ENCODE results near the gene ACTC1.

DNA sequence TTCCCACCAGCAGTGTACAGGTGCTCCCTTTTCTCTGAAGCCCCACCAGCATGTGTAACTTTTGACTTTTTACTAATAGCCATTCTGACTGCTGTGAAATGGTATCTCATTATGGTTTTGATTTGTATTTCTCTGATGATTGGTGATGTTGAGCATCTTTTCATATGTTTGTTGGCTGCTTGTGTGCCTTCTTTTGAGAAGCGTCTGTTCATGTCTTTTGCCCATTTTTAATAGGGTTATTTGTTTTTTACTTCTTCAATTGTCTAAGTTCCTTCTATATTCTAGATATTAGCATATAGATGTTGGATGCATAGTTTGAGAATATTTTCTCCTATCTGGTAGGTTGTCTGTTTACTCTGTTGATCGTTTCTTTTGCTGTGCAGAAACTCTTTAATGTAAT lies 14.6 kb downstream of the ACTC1 start:
- no peak for TF ChIP-seq EZH2 (IDR thresholded peaks at IDR 0.05; ENCODE audit: low read length, unreplicated experiment)
- TF ChIP-seq, protein P1, sequence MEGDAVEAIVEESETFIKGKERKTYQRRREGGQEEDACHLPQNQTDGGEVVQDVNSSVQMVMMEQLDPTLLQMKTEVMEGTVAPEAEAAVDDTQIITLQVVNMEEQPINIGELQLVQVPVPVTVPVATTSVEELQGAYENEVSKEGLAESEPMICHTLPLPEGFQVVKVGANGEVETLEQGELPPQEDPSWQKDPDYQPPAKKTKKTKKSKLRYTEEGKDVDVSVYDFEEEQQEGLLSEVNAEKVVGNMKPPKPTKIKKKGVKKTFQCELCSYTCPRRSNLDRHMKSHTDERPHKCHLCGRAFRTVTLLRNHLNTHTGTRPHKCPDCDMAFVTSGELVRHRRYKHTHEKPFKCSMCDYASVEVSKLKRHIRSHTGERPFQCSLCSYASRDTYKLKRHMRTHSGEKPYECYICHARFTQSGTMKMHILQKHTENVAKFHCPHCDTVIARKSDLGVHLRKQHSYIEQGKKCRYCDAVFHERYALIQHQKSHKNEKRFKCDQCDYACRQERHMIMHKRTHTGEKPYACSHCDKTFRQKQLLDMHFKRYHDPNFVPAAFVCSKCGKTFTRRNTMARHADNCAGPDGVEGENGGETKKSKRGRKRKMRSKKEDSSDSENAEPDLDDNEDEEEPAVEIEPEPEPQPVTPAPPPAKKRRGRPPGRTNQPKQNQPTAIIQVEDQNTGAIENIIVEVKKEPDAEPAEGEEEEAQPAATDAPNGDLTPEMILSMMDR (conservative IDR thresholded peaks at IDR 0.05; ENCODE audit: low read depth, low read length) = no peak
- TF ChIP-seq EZH2phosphoT487 (IDR thresholded peaks at IDR 0.05; ENCODE audit: borderline replicate concordance, low read length) = no peak

Measured in PC-3 (cell line).